Stimulated activated naive CD4-positive, alpha-beta T cell (primary cell): ENCODE results near the gene ABCC3.

Source experiments
- DNase-seq, 6 experiments: peaks; one replicate each; lab custom pipeline; 2025; lab: John Stamatoyannopoulos, UW

ABCC3 gene

DNA sequence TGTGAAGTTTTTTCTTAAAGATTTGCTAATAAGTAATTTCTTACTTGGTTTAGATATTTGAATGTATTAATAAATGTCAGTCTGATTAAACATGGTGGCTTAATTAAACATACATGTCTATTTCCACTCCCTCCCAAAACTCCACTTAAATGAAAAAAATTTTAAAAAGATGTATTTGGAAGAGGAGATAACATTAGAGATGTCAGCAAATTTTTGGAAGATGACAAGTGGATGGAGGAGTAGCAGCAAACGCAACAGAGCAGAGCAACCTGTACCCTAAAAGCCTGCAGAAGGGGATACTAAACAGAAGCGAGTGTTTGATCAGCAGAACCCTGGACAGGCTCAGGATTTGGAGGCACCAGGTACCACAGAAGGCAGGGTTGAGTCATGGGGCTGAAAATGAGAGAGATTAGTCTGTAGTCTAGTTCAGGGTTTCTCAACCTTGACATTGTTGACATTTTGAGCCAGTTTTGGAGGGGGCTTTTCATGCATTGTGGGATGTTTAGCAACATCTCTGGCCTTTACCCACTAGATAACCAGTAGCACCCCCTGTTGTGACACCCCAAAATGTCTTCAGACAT is 102.5 kb downstream of the ABCC3 start:
- DNase-seq: no peak

DNA sequence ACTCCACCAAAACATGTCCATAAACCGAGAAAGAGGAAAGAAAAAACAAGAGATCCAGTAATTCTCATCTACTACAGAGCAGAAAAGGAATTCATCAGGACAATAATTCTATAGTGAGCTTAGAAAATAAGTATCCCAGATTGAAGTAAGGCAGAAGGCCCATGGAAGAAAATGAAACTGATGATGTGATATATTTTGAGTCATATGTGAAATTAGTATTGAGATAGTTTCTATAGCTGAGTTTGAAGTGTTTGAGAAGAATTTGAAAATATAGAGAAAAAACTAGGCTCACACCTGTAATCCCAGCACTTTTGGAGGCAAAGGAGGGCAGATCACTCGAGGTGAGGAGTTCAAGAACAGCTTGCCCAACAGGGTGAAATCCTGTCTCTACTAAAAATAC is 104.4 kb downstream of the ABCC3 start:
- DNase-seq: no peak
